Cardiac septum (tissue), 1 donor: ENCODE results near the gene TIAM2. TPM values are rescaled to one million over a fixed set of nuclear protein-coding genes. Genes with fewer than 3 reads are reported as not detected.
"Not testable (repeated sequence)": the region's sequence is repeated elsewhere in the genome, so short reads cannot be mapped to it uniquely, and the experiment has no call there.

ENCODE experiments used
- DNase-seq: peaks from one replicate; pipeline ENCODE4 v3.0.0-alpha.2; 2020; ENCODE audit warnings: low spot score
- intact Hi-C: fragments of 100-400 bp; cut with DNase I; formaldehyde crosslinking; loops from one replicate; pipeline ENCODE4 v1.14.0; 2022
- total RNA-seq: library from RNA; stranded (reverse); fragmentation: NEBNext Ultra II Directional; extraction: Animal tissue kit (Norgen Biotek cat#: 25700); gene quantifications from one replicate; pipeline ENCODE4 v1.2.1, GENCODE V29; 2021
- donor health status: DM: no; HTN: no; CAD: no.

TIAM2 gene
- total RNA-seq, 1 donor from 2014 or later: 20.1 TPM

DNA sequence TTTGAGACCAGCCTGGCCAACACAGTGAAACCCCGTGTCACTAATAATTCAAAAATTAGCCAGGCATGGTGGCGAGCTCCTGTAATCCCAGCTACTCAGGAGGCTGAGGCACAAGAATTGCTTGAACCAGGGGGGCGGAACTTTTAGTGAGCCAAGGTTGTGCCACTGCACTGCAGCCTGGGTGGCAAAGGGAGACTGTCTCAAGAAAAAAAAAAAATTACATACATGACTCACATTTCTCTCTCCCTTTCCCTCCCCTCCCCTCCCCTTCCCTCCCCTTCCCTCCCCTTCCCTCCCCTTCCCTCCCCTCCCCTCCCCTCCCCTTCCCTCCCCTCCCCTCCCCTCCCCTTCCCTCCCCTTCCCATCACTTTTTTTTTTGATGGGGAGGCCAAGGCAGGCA is 23.3 kb downstream of the TIAM2 start:
- DNase-seq, intact Hi-C loops: not testable (repeated sequence)

DNA sequence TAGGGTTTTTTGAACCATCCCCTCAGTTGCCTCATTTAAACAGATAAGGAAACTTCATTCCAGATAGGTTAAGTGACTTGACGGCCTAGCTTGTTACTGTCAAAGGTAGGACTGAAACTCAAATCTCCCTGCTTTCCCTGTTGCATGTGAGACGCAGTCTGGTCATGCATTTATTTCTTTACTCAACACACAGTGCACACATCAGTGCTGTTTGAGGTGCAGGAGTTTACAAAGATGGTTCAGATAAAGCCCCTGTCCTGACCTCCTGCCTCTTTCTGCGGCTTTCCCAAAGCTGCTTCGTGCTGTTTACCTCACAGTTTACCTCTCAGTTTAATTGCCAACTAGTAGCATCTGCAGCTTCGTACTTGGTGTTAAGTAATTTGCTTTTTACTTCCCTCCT is 26.6 kb downstream of the TIAM2 start:
- no peak for DNase-seq
- intact Hi-C loops: no loop called here

DNA sequence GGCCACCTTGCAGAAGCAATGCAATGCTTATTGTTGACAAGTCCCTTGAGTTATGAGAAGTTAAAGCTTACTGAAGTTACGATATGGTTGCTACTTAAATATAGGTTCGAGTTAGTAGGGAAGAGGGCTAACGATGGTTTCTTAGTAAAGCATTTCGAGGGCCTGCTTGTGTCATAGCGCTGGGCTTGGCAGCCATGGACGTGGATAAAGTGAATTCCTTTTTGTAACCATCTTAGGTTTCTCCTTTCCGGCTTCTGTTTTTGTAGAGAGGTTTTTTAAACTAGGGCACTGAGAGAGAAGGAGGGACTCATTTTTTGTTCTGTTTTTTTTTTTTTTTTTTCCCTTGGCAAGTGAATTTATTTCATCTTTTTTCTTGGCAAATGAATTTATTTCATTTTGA is 27.6 kb downstream of the TIAM2 start:
- intact Hi-C loops: no loop called here
- no peak for DNase-seq

DNA sequence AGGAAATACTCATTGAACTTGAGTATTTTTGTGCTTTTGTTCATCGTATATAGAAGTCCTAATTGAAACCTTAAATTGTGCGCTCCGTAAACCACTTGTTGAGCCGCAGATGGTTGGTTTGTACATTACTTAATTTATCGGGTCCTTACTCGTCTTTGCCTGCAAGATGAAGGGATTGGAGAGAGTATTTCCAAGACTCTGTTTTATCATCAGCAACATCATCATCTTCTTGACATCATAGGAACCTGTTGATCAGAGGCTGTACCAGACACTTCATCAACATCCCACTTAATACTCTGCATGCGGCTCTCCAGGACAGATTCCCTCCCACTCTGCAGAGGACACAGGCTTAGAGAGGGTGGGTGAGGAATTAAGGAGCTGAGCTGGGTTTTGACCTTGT is 28.6 kb downstream of the TIAM2 start:
- intact Hi-C loops: no loop called here
- DNase-seq: no peak

DNA sequence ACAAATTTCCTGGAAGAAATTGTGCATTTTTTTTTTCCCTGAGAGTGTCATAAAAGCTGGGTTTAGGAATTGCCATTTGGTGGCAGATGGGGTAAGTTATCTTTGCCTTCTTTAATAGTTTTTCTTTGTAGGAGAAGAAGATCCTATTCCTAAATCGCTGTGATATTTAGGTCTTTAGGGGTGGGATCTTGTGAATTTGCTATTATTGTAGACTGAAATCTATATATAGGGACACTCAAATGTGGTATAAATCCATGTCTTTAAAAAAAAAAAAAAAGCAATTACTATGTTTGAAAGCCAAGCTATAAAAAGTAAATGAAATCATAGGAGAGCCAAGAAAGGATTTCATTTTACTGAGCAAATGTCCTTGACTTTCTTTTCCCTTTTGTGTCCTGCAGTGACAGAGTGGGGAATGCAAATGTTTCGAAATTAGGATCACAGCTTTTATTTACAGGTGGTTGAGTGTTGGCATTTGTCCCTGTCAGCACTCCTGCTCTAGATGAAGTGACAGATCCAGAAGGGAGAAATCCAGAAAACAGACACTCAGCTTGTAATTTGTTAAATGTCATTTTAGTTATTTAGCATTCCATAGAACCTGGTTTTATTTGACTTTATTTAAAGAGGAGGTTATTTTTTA is 29.4 kb downstream of the TIAM2 start:
- DNase-seq: no peak
- intact Hi-C loops: no loop called here

DNA sequence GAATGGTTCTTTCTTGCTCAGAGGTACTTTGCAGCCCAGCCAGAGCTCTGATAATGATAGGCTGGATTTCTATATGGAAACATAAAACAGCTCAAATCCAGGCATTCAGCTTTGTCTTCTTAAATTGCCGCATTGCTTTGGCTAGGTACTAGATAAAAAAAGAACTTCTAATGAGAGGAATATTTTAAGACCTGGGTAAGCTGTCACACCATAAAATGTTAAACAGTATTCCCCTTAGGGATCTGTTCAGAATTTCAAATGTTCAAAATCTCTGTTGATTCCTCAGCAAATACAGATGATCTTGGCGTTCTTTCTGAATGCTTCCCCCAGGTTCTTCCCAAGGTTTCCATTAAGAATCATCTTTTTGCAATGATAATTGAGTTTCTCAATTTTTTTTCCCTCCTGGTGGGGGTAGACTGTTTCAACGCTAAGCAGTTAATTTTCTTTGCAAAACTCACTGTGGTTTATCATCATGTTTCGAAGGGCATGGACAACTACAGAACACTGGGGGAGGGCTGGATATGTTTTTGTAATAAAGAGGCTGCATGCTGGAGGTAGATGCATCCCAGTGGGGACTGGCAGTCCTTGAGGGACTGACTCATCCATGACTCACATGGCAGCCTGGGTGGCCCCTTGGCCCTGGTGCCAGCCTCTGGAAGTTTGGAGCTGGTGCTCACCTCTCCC is 31.0 kb downstream of the TIAM2 start:
- intact Hi-C loops: no loop called here
- no peak for DNase-seq

DNA sequence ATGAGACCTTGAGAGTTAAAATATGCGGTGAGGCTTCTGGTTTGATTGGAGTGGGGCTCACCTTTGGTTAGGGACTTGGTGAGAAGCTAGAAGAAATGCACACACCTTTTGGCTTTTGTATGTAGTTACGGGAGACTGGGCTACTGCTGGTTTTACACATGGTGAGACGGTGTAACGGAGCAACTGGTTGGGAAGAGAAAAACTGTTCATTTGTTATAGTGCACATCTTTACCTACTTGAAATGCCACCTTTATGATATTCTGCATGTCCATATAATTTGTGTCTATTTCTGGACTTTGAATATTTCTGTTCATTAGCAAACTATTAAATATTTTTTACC is 31.6 kb downstream of the TIAM2 start:
- no peak for DNase-seq
- intact Hi-C loops: no loop called here

DNA sequence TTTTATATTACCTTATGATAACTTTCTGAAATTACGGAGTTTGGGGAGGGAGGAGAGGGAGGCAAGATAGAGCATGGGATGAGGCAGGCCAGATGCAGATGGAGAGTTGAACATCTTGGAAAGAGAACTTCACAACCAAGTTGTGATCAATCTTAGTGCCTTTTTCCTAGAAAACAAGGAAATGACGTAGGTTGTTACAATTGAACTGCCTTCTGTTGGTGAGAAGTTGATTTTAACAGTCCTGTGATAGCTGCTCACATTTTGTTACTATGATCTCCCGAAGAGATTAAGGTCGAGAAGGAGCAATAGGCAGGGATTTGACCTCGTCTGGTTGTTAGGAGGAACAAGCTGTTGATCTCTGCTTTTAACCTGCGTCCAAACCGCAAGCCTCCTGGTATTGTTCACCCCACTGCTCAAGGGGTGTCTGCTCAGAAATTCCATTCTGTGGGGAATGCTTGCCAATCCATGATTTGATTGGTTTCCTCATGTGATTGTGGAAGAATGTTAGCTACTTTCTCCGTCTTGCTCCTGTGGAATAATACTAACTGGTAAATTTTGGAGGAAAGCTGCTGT is 35.1 kb downstream of the TIAM2 start:
- intact Hi-C loops: no loop called here
- DNase-seq: no peak

DNA sequence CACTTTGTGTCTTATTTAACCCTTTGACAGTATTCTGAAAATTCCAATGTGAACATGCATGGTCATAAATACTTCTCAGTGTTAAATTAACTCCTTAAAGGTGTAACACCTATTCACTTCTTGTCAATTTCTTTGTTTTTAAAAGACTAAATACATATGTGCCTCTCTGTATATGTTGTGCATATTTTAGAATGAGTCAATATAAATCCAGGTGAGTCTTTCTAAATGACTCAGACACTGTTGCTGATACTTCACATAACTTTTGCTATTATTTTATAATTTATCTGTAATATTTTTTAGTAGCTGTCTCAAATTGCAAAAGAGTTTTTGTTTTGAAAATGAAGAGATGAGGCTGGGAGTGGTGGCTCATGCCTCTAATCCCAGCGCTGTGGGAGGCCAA is 36.0 kb downstream of the TIAM2 start:
- intact Hi-C loops: no loop called here
- DNase-seq: no peak

DNA sequence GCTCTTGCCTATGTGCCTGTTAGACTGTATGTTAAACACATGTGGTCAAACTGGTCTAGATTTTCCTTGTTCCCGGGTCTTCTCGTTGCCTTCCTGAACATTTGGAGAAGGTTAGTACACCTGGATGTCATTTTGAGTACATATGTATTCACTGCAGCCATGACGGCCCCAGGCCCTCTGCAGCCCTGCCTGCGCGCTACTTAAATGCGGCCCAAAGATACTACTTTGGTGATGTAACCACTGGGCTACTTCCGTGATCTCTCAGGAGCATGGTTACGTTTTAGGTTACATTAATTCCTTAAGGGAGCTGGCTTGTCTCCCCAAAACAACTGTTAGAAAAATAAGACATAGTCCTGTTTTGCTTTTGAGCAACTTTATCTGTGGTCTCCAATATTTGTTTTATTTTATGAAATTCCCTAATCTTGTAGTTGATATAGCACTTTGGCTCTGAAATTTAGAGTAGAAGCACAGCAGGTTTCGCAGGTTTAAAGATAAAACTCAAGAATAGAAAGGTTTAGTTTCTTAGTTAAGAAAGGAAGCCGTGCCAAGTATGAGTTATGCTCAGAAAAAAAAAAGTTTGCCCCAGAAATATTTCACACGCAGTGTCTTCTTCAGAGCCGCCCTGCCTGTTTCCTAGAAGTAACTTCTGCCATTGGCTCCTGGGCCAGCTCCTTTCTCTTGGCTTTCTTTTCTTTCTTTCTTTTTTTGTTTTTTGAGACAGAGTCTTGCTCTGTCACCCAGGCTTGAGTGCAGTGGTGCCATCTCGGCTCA is 38.1 kb downstream of the TIAM2 start:
- no peak for DNase-seq
- intact Hi-C loops: no loop called here

DNA sequence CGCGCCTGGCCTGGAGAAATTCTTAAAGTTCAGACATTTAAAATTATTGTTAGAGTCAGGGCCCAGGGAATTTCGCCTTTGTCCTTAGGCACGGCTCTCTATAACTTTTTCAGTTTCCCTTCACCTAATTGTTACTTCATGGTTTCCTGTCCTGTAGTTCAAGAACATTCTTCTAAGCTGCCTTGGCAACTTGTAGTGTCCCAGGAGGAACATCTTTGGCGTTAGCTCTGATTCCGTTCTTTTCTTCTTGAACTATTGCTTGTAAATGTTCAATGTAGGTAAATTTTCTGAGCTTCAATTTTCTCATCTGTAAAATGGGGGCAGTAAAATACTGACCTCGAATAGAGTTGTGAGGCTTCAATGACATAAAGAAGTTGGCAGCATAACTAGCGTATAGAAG is 41.8 kb downstream of the TIAM2 start:
- DNase-seq: no peak
- intact Hi-C loops: no loop called here

DNA sequence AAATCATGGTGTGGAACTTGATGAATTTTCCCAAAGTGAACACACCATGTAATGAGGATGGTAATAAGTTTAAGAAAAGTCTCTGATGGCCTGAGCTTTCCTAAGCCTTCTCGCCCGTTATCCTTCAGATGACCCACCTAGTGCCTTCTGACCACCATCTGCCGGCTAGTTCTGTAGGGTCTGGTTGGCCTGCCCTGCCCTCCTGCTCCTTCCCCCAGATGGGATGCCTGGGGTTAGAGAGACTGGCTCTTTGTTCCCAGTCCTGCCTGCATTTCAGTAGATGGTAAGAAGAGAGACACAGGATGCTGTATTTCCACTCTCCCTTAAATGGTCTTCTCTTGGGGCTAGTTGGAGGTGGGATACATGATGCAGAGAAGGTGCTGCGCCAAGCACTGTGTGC is 43.0 kb downstream of the TIAM2 start:
- intact Hi-C loops: no loop called here
- DNase-seq: no peak

DNA sequence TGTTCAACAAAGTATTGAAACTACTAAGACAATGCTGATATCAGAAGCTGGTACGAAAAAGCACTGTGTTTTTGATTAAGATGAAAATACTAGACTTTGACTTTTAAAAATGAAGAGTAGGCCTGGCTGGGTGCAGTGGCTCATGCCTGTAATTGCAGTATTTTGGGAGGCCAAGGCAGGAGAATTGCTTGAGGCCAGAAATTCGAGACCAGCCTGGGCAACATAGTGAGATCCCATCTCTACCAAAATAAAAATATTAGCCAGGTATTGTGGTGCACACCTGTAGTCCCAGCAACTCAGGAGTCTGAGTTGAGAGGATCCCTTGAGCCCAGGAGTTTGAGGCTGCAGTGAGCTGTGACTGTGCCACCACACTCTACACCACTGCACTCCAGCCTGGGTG is 43.4 kb downstream of the TIAM2 start:
- intact Hi-C loops: no loop called here
- DNase-seq: no peak

DNA sequence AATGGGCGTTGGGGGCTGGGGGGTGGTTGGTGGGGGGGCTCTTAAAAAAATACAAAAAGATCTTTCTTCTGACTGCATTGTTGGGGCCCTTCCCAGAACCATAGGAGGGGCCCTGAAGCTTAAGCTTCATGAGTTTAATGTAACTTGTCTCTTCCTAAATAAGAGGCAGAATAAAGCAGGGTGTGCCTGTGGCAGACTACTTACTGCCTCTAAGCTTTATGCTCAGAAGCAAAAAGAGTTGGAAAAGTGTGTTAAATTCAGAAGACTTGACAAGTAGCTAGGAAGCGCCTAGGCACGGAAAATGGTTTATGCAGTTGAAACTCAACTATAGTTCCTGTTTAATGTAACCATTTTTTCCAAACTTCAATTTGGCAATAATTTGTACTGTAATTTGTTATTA is 44.5 kb downstream of the TIAM2 start:
- intact Hi-C loops: no loop called here
- no peak for DNase-seq

DNA sequence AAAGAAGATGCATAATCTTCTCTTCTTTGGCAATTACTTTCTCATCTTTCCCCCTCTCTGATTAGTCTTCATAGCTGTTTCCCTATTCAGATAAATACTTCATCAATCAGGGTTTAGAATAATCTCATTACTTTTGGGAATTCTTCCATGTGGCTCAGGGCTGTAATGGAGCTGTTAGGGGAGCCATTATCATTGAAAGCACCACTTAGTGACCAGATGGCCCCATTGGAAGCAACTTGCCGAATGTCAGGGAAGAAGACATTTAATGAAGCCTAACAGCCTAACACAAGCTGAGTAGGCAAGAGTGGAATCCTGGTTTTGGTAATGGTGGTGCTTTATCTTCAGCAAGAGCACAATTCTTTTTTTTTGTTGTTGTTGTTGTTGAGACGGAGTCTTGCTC is 45.0 kb downstream of the TIAM2 start:
- DNase-seq: no peak
- intact Hi-C loops: no loop called here

DNA sequence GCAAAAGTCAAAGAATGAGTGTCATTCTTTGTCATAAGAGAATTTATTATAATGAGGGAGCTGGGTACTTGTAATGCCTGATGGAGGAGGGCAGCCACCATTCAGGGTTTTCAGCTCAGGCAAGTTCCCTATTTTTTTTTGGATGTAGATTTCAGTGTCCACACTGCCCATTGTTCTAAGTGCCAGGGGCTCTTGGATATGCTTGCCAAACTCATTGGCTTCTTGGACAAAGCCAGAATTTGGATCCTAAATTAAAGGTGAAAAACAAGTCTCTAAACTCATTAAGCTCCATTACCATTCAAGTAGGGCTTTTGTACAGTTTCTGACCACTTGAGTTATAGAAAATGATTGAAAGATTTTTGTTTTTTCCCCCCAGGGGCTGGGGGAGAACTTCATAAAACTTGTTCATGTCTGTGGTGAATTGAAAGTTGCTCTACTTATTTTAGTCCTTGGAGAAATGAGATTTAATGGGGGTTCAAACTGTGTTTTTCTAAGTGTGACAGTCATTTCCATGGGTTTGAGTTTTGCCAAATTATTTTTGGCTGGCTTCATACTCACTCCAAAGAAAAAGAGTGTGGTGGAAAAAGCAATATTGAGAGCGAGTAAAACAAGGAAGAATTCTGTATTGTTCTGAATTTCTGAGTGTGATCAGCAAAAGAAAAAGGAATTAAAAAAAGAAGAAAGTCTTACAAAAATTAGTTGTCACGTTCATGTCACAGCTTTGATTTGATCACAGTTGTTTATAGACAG is 46.0 kb downstream of the TIAM2 start:
- intact Hi-C loops: no loop called here
- no peak for DNase-seq

DNA sequence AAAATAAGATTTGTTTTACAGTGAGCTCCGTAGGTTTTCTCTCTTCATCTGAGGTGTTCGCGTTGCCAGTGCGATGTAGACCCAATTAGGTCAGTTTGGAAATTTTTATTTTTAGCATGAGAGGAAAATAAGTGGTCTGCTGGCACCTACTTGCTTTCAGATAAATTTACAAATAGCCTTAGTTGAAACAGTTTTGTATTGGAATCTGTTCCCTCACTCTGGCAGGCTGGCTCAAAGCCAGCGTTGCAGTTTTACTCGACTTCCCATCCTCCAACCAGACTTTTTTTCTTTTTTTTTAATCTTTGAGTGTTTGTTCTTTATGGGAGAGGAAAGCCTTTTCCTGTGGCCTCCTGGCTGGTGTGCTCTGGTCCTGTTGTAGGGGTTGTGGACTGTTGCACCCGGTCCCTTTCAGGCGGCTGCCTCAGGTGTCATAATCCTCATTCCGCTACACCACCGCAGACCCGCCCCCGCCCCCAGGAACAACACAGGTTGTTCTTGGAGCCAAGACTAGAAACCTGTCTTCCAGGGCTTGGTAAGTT is 46.7 kb downstream of the TIAM2 start:
- intact Hi-C loops: no loop called here
- DNase-seq: no peak

DNA sequence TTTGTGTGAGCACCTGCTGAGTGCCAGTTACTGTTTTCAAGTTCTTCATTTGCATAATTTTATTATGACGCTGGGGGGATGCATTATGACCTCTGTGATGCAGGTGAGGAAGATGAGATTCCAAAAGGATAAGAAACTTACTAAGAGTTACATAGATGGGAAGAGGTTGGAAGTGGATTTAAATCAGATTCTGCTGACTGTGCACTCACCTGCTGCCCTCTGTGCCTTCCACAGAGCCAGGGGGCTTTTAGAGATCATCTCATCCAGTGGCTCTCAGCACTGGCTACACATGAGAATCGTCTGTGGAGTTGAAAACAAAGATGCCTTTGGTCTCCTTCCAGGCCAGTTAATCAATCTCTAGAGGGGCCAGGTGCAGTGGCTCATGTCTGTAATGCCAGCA is 47.9 kb downstream of the TIAM2 start:
- no peak for DNase-seq
- intact Hi-C loops: no loop called here

DNA sequence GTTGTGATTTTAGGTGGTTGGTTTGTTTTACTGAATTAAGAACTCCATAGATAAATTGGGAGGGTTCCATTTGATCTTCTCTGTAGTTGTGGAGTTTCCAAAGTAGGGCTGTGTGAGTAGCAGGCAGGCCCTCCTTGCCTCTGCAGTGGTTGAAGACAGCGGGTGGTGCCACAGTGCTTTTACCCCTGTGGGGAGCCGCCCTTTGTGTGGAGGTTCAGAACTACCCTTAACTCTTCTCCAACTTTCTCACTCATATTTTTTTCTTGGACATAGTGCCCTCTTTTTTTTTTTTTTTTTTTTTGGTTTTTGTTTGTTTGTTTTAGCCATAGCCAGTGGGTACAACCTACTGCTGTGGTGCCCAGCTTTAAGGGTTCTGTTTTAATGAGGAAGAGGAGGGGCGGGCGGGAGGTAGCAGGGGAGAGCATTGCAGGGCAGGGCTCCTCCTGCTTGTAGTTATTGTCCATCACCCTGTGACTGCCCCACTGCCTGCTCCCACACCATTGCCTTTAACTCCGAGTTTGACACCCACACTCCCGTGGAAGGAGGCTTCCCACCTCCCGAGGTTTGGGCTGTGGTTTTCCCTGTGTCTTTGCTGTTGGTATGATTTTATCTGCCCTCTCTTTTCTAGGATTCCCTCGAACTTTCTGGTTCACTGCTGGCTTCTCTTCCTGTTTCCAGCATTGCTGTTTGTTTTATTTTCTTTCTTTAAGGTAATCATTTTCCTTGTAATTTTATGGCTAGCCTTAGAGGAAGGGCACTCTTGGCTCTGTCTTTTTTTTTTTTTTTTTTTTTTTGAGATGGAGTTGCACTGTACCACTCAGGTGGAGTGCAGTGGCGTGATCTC is 50.7 kb downstream of the TIAM2 start:
- intact Hi-C loops: no loop called here
- DNase-seq: no peak
